Ovary (tissue), 9 donors: ENCODE data around the gene HOXB9. TPM values are rescaled to one million over a fixed set of nuclear protein-coding genes. Genes with fewer than 3 reads are reported as not detected.

ENCODE experiments used
- DNase-seq, 5 donors: peaks; one replicate each; pipeline ENCODE4 v3.0.0-alpha.2; 2019 to 2020
- H3K27ac ChIP-seq, 2 donors: fragments of 200-600 bp; one replicate each; pipeline versions ENCODE4 v1.5.1 to v1.8.0; 2019 to 2022
- H3K27me3 ChIP-seq: fragments of 200-600 bp; one replicate; pipeline ENCODE4 v1.8.0; 2022
- H3K36me3 ChIP-seq: fragments of 200-600 bp; sonication (generic); one replicate; pipeline ENCODE4 v1.5.1; 2019
- H3K4me1 ChIP-seq: one replicate; pipeline ENCODE4 v1.8.1; 2013; ENCODE audit warnings: mild to moderate bottlenecking, moderate library complexity; ENCODE audit not compliant: insufficient read depth
- H3K4me3 ChIP-seq: fragments of 200-600 bp; sonication (generic); one replicate; pipeline ENCODE4 v1.5.1; 2017
- H3K9me3 ChIP-seq, 2 donors: fragments of 200-600 bp in 1 of 2; sonication (generic) in 1 of 2; one replicate each; pipeline versions ENCODE4 v1.5.1 to v1.8.1; 2013 to 2019; ENCODE audit warnings: mild to moderate bottlenecking in 1 of 2, moderate library complexity in 1 of 2
- EP300 ChIP-seq: sonication (generic); formaldehyde crosslinking; IDR thresholded peaks from one replicate; pipeline ENCODE4 v1.6.1; 2017; ENCODE audit warnings: antibody characterized with exemption
- POLR2A ChIP-seq: fragments of 450-650 bp; IDR thresholded peaks from one replicate; pipeline ENCODE4 v1.6.1; 2017; ENCODE audit warnings: antibody characterized with exemption, mild to moderate bottlenecking, moderate library complexity
- WGBS, 3 donors: extraction: QIAGEN DNeasy Blood & Tissue Kit in 1 of 3; methylation state at CpG; one replicate each; pipeline versions ENCODE4 v1.1.5 to v1.1.7; 2013 to 2017; 5-methylcytosine and 5-hydroxymethylcytosine counted together
- intact Hi-C, 4 donors: fragments of 100-400 bp; cut with DNase I; formaldehyde crosslinking; loops; one replicate each; pipeline versions ENCODE4 v1.11.0 to v1.15.1; 2022 to 2023
- polyA plus RNA-seq, 2 donors: library from polyadenylated mRNA; stranded (reverse); fragments of 200-250 nt in 1 of 2; fragments of 350-450 nt in 1 of 2; fragmentation: Illumina TruSeq in 1 of 2; extraction: RNeasy Lipid Tissue Mini Kit (QIAGEN cat#74804) in 1 of 2; gene quantifications; one replicate each; pipeline ENCODE4 v1.2.3, GENCODE V29; 2013 to 2014
- total RNA-seq, 7 donors: library from RNA; depleted of rRNA in 2 of 7; stranded (reverse); fragments of >200 nt in 2 of 7; fragmentation: NEBNext Ultra II Directional in 3 of 7; extraction: Animal tissue kit (Norgen Biotek cat#: 25700) in 3 of 7; gene quantifications; one replicate each; pipeline versions ENCODE4 v1.1.0 to v1.2.4, GENCODE V29; 2016 to 2023
- TF ChIP-seq, protein P1 (sequence below), 3 donors: fragments of 450-650 bp in 2 of 3; fragments of 200-600 bp in 1 of 3; IDR thresholded peaks; one replicate each; pipeline versions ENCODE4 v1.5.1 to v1.8.0; 2016 to 2022; ENCODE audit warnings: antibody characterized with exemption in 3 of 3, mild to moderate bottlenecking in 1 of 3
- donor health status: DM: no; HTN: no; CAD: no; lungs with moderate emphysema.
- donor health status: DM: no; HTN: no; CAD: no.
- donor health status: Bipolar disorder and iron deficiency.
- donor health status: DM: yes; HTN: yes; CAD: no.
- donor health status: DM: no; HTN: no; CAD: no.
- donor health status: DM: yes; HTN: yes; CAD: no.

Gene HOXB9
- total and polyA plus RNA-seq, 9 donors: 0.10 to 0.36 (median 0.12) TPM; not detected in 4

DNA sequence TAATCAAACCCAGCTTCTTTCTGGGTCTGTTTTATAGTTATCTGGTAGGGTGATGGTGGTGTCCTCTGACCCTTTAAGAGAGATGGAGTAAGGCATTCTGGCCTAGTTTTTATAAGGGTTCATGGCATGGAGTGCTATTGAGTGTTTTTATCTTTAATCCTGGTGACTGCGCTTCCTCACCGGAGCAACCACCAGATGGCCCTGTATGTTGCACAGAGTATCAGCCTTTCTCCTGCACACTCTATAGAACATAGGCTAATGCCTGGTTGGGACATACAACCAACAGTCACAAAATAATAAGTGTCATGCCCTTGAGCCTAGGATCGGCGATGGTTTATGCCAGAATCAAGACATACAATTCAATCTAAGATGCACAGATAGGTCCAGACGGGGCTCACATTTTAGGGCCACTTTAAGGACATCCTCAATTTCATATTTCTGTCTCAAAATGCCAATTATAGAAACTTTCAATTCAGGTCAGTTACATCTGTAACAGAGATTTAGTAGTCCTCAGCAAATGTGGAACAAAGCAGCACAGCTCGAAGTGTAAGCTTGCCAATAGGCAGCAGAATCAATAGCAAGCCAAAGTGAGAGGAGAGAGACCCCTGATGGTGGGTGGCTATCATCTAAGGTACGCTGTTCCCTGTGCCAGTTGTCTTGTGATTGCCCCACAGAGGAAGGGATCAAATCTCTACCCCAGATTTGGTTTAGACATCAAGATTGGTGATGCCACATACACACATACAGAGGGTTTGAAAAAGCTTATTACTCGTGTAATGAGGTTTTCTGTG, 37.2 kb upstream of the HOXB9 start:
- H3K4me1 ChIP-seq: no peaks in the 10 kb centered on the region
- H3K9me3 ChIP-seq: peaks cover 0 to 7% of the 10 kb centered on the region in 2 donors
- intact Hi-C loops: no loop called here
- no peak overlapping the region for H3K4me3 ChIP-seq
- no peak for DNase-seq
- TF ChIP-seq, protein P1, sequence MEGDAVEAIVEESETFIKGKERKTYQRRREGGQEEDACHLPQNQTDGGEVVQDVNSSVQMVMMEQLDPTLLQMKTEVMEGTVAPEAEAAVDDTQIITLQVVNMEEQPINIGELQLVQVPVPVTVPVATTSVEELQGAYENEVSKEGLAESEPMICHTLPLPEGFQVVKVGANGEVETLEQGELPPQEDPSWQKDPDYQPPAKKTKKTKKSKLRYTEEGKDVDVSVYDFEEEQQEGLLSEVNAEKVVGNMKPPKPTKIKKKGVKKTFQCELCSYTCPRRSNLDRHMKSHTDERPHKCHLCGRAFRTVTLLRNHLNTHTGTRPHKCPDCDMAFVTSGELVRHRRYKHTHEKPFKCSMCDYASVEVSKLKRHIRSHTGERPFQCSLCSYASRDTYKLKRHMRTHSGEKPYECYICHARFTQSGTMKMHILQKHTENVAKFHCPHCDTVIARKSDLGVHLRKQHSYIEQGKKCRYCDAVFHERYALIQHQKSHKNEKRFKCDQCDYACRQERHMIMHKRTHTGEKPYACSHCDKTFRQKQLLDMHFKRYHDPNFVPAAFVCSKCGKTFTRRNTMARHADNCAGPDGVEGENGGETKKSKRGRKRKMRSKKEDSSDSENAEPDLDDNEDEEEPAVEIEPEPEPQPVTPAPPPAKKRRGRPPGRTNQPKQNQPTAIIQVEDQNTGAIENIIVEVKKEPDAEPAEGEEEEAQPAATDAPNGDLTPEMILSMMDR (IDR thresholded peaks at IDR 0.05): no peak
- TF ChIP-seq EP300 (no peak), POLR2A (no peak)
- 64 to 70% (median 70%) methylated on average over 8 of the region's 8 CpGs for WGBS, 3 donors
- no peak overlapping the region for H3K27ac ChIP-seq
- H3K36me3 ChIP-seq: no peaks in the 10 kb centered on the region
- no peaks in the 10 kb centered on the region for H3K27me3 ChIP-seq

DNA sequence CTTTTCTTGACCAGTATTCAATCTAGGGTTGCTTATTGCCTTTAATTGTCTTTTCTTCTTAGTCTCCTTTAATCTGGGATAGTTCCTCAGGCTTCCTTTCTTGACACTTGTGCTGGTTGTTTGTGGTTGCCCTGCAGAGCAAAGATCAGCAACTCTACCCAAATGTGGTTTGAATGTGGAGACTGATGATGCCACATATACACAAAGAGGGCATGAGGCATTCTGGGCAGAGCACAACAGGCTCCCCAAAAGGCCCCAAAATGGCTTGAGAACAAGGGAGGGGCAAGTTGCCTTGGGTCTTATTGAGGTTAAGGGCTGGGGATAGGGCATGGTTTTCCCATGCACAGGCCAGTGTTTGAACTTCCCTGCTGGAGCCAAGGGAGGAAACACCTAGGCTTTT, 29.8 kb upstream of the HOXB9 start:
- Histone ChIP-seq H3K4me3 (no peak overlapping the region), H3K36me3 (no peaks in the 10 kb centered on the region), H3K4me1 (no peaks in the 10 kb centered on the region), H3K9me3 (peaks cover 0 to 7% of the 10 kb centered on the region in 2 donors), H3K27me3 (no peaks in the 10 kb centered on the region), H3K27ac (no peak overlapping the region)
- no peak for DNase-seq
- intact Hi-C loops: no loop called here
- TF ChIP-seq, protein P1 (IDR thresholded peaks at IDR 0.05): no peak
- TF ChIP-seq EP300: no peak
- no peak for TF ChIP-seq POLR2A

DNA sequence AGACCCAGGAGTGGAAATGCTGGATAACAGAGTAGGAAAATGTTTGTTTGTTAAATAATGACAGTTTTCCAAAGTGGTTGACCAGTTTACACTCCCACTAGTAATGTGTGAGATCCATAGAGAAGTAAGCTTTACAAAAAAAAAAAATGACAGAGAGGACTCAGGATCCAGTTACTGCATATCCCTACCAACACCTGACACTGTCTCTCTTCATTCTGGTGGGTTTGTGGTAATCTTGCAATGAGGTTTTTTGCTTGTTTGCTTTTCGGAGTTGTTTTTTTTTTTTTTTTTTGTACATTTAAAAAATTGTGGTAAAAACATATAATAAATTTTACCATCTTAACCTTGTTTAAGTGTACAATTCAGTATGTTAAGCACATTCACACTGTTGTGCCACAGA, 23.6 kb upstream of the HOXB9 start:
- H3K27ac ChIP-seq: no peak overlapping the region
- intact Hi-C loops: no loop called here
- no peaks in the 10 kb centered on the region for H3K36me3 ChIP-seq
- no peak overlapping the region for H3K4me3 ChIP-seq
- H3K27me3 ChIP-seq: no peaks in the 10 kb centered on the region
- WGBS, 3 donors: 62 to 84% (median 63%) methylated on average over 1 of the region's 1 CpG
- no peaks in the 10 kb centered on the region for H3K9me3 ChIP-seq
- no peaks in the 10 kb centered on the region for H3K4me1 ChIP-seq
- TF ChIP-seq EP300 (no peak), POLR2A (no peak)
- TF ChIP-seq, protein P1 (IDR thresholded peaks at IDR 0.05): no peak
- no peak for DNase-seq

DNA sequence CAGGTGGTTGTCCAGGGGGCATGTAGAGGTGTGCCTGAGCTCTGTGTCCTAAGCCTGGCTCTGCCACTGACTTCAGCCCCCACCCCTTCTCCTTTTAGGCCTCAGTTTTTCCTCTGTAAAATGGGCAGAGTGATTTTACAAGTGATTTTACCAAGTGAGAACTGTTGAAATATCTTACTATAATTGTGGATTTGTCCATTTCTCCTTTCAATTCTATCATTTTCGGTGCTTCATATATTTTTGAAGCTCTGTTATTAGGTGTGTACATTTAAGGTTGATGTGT, 21.7 kb upstream of the HOXB9 start:
- Histone ChIP-seq H3K27me3 (no peaks in the 10 kb centered on the region), H3K4me3 (no peak overlapping the region), H3K9me3 (no peaks in the 10 kb centered on the region), H3K27ac (no peak overlapping the region), H3K4me1 (no peaks in the 10 kb centered on the region), H3K36me3 (no peaks in the 10 kb centered on the region)
- no peak for DNase-seq
- 58 to 74% (median 63%) methylated on average over 1 of the region's 1 CpG for WGBS, 3 donors
- TF ChIP-seq POLR2A (no peak), EP300 (no peak)
- TF ChIP-seq, protein P1 (IDR thresholded peaks at IDR 0.05): no peak
- intact Hi-C loops: no loop called here
